ENCODE measurements around the gene TANGO6.
"Not testable (repeated sequence)": the region's sequence is repeated elsewhere in the genome, so short reads cannot be mapped to it uniquely, and the experiment has no call there.

The TANGO6 gene

DNA sequence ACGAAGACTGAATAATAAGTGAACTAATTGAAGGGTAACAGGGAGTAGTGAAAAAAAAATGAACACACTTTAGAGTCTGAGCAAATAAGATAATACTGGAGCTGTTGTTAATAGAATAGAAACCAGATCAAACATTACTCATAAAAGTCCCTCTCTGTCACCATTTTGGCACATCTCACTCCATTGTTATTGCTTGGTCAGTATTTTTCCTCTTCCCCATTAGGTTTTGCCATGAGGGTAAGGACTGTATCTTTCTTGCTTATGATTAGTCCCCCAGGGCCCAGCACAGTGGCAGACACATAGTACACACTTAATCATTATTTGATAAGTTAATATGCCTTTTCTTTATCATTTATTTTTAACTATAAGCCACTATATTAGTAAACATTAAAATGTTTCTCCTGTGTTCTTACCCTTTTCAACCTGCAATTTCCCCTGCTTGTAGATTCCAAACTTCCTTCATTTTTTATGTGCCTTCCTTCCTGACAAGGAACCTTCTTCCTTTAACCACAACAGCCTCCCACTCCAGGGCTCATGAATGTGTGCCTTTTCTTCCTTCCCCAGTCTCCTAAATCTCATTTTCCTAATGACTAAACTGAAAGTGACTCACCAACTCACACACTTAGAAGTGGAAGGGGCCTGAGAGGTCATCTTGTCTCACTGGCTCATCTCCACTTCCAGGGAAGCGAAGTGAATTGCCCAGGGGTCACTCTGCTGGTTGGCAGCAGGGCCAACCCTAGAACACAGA, 173.9 kb downstream of the TANGO6 start:
- DNase-seq = no peak

DNA sequence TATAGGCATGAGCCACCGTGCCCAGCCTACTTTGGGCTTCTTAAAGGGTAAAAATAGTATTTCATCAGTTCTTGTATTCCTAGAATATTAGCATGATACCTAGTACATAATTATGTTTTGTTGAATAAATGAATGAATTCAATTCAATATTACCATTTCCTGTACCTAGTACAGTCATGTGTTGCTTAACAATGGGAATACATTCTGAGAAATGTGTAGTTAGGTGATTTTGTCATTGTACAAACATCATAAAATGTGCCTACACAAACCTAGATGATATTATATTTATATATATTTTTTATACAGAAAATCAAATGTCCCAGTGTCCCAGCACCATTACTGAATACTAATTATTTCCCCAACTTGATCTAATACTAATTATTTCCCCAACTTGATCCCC, 176.5 kb downstream of the TANGO6 start:
- no peak for DNase-seq

DNA sequence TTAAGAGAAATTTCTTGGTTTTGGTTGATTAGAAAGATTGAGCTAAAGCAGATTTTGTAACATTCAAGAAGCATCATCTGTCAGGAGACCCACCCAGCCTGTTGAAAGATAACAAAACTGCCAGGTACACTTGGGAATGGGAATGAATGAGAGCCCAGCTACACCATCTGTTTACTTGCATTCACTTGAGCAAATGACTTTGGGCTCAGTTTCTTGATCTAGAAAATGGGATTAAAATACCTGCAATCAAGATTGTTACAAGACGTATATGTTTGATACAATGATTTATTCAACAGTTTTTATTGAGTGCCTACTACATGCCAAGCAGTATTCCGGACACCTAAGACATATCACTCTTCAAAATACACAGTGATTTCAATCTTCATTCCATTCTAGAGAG, 185.8 kb downstream of the TANGO6 start:
- DNase-seq = no peak

- DNase-seq = no peak
These were observed 188.6 kb downstream of the TANGO6 start for GRCh38 chr16:69031877-69032301.

DNA sequence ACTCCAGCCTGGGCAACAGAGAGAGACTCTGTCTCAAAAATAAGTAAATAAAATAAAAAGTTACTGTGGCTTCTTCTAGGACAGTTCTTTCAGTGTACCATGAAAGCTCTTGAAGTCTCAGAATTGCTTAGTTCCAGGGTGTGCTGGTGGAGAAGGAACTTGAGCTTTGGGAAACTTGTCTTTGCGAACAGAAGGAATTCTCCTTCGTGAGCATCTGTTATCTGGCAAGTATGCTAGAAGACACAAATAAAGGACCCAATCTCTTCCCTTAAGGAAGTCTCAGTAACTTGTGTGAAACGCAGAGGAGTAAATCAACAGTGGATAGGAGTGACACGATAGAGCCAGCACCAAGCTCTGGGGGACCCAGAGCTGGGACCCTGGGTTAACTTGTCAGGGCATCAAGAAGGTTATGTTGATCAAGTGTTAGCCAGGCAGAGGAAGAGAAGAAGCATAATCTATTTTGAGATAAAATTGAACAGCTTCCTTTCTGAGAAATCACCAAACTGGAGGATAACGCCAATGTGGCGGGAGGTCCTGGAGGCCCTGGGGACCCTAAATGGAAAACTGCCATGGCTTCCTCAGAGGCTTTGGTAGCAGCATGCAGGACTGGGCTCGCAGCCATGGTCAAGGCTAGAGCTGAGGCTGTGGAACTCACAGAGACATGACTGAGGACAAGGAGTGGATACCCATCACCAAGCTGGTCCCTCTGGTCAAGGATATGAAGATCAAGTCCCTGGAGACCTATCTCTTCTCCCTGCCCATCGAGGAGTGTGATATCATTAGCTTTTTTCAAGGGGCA, 190.0 kb downstream of the TANGO6 start:
- no peak for DNase-seq

DNA sequence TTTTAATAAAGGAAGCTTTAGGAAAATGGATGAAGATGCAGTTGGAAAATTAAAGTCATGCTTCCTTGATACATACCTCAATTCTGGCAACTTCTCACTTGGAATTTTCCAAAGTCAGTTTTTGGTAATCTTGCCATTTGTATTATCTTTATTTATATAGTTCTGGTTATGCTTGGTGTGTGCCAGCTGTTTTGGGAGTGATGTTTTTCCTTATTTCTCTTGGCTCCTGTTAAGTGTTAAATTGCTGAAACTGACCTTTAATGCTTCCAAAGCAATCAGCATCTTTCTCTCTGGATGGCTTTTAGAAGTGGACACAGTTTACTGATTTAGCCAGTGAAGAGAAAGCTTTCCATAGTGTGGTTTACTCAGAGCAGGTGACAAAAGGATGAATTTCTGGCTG, 192.0 kb downstream of the TANGO6 start:
- no peak for DNase-seq

DNA sequence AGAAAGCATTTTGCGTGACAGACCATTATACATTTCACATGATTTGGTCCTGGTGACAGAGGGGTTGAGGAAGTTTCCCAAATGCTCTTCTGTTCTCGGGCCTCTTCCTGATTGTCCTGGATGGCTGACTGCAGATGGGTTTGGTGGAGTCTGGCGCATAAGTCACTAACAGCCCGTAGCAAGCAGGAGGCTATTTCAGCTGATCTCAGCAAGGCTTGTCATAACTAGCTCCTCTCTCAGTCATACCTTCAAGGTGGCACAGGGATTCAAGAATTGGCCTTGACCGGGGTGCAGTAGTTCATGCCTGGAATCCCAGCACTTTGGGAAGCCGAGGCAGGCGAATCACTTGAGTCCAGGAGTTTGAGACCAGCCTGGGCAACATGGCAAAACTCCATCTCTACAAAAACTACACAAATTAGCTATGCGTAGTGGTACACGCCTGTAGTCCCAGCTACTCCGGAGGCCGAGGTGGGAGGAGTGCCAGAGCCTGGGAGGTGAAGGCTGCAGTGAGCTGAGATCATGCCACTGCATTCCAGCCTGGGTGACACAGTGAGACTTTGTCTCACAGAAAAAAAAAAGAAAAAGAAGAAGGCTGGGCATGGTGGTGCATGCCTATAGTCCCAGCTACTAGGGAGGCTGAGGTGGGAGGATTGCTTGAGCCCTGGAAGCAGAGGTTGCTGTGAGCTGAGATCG, 193.2 kb downstream of the TANGO6 start:
- DNase-seq = no peak

DNA sequence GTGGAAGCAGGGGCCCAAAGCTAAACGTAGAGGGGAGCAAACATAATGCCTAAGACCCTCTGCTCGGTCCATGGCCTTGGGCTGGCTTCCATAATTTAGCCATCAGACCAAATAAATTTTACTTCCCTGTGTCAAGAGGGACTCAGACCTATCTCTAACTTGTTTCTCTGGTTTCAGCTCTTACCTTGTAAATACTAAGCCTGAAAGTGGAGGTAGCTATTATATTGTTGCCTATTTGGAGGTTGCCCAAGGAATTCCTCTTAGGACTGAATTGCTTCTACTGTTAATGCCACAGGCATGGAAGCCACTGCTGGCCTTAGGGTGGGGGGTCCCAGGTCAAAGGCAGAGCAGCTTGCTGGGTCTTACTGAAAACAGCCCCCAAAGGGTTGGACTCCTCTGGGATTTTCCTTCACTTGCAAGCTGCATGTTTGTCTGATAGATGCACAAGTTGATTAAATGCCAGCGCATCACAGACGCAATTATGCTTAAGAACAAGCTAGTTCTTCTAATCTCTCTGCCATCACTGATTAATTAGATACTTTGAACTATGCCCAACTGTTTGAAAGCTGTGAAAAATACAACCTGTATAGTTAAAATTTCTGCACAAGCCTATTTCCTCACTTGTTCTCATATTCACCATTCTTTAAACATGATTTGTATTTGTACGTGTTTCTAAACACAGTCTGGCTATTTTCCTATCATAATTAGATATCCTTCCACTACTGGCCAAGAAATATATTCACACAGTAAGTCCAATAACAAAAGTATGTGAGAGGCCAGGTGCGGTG, 194.2 kb downstream of the TANGO6 start:
- no peak for DNase-seq

DNA sequence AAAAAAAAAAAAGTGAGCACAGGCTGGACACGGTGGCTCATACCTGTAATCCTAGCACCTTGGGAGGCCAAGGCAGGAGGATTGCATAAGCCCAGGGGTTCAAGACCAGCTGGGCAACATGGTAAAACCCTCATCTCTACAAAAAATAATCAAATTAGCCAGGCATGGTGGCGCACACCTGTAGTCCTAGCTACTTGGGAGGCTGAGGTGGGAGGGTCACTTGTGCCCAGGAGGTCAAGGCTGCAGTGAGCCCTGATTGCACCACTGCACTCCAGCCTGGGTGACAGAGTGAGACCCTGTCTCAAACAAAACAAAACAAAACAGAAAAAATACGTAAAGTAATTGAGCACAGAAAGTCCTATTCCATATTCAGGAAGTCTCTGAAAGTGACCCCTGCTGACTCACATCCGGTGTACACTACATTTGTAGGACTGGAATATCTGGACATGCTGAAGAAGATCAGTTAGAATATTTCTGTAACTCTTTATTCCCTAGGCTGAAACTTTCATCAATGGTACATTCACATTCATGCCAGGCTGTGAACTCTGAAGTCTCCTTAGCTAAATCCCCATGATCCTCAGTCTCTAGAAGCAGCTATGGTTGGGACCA, 196.1 kb downstream of the TANGO6 start:
- no peak for DNase-seq

DNA sequence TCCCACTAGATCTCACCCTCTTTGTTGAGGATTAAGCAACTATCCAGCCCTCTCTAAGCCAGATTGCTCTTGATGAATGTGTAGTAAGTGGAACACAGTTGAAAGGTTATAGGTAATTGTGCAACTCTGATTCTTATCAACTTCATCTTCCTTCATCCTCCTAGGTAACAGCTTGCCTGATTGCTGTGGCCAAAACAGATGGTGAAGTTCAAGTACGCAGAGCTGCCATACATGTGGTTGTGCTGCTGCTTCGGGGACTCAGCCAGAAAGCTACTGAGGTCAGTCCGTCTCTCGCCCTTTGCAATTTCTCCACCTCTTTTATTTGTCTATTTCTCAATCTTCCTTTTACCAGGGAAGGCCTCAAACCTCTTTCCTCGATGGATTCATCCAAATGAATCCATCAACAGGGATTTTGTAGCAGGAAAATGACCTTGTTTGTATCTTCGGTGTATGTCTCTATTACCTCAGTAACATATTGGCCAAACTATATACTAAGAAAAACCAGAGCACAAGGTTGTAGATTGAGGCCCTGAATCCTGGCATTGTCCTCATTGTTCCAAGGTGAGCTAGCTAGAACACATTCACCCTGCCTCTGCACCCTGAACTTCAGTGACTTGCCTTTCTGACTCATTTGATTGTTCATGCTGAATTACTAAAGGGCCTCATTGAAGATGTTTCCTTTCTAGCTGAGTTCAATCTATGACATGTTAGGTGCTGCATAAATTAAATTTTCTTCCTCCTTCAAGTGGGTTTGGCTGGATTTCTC, 197.0 kb downstream of the TANGO6 start:
- DNase-seq = no peak

- DNase-seq = no peak
These were observed 205.2 kb downstream of the TANGO6 start for GRCh38 chr16:69048328-69049120.

DNA sequence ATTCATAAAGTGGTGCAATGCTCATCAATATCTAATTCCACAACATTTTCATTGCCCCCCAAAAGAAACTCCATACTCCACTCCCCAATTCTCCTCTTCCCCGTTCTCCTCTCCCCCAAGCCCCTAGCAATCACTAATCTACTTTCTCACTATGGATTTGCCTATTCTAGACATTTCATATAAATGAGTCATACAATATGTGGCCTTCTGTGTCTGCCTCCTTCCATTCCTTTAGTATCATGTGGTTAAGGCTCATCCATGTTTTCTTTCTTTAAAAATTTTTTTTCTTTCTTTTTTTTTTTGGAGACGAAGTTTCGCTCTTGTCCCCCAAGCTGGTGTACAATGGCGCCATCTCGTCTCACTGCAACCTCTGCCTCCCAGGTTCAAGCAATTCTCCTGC, 205.8 kb downstream of the TANGO6 start:
- no peak for DNase-seq

- DNase-seq = no peak
These were observed 206.5 kb downstream of the TANGO6 start for GRCh38 chr16:69049603-69050375.

DNA sequence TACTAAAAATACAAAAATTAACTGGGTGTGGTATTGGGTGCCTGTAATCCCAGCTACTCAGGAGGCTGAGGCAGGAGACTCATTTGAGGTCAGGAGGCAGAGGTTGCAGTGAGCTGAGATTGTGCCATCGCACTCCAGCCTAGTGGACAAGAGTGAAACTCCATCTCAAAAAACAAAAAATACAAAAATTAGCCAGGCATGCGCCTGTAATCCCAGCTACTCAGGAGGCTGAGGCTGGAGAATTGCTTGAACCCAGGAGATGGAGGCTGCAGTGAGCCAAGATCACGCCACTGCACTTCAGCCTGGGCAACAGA, 208.1 kb downstream of the TANGO6 start:
- not testable (repeated sequence) for DNase-seq

GRCh38 chr16:69055008-69055407, 211.7 kb downstream of the TANGO6 start:
- DNase-seq = no peak

DNA sequence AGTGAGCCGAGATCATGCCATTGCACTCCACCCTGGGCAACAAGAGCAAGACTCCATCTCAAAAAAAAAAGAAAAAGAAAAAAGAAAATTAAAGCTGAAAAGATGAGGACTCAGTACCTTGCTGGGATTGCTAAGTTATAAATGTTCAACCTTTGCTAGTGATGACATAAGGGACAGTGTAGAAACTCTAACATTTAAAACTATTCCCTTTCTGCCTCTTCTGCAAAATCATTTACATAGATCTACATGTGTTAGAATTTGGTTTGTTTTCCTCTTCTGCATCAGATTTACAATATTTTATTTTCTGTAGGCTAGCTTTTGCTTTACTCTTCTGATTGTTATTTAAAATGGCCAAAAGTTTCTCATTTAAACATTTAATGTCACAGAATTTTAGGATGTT, 212.6 kb downstream of the TANGO6 start:
- DNase-seq = no peak

DNA sequence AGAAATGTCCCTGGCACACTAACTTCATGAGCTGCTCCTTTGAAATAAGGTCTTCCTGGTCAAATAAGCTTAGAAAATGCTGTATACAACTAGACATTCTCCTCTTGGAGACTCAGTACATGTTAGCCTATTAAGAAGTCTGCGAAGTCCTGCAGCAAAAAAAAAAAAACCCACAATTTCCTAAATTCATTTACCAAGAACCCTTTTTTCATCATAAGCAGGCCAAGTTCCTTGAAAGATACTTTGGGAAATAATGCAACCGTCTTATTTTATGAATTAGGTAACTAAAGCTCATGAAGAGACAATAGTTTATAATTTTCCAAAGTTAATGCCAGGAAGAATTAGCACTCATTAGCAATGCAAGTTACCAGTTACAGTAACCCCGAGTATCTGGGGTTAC, 213.1 kb downstream of the TANGO6 start:
- no peak for DNase-seq

GRCh38 chr16:69057400-69058378, 214.4 kb downstream of the TANGO6 start:
- no peak for DNase-seq

GRCh38 chr16:69063491-69063890, 220.2 kb downstream of the TANGO6 start:
- not testable (repeated sequence) for DNase-seq

Data from activated T-cell treated with anti-CD3 and anti-CD28 coated beads for 4 hours (primary cell).